Neural cell (in vitro differentiated cells): ENCODE data around the gene PRUNE2. TPM values are rescaled to one million over a fixed set of nuclear protein-coding genes. Genes with fewer than 3 reads are reported as not detected.

Source experiments
- H2AFZ ChIP-seq: fragments of 200-600, 300-800 bp; sonication (generic), shearing (Covaris generic); 2 replicates; pipeline ENCODE4 v1.6.0; 2014; ENCODE audit warnings: low read depth, mild to moderate bottlenecking, antibody characterized with exemption, low read length, moderate library complexity
- H3F3A ChIP-seq: fragments of 200-600 bp; shearing (Covaris generic); 2 replicates; pipeline ENCODE4 v1.6.1; 2016; ENCODE audit warnings: mild to moderate bottlenecking, moderate library complexity, mixed read lengths, antibody characterized with exemption, low read length; ENCODE audit not compliant: insufficient read depth, poor library complexity, severe bottlenecking
- H3K27ac ChIP-seq: fragments of 200-600, 300-800 bp; sonication (generic), shearing (Covaris generic); 2 replicates; pipeline ENCODE4 v1.5.1; 2014; ENCODE audit warnings: mild to moderate bottlenecking, low read length, moderate library complexity
- H3K27me3 ChIP-seq: fragments of 300-800, 200-600 bp; sonication (generic), shearing (Covaris generic); 2 replicates; pipeline ENCODE4 v1.6.0; 2014; ENCODE audit warnings: mild to moderate bottlenecking, low read depth, low read length, moderate library complexity; ENCODE audit not compliant: insufficient read depth
- H3K36me3 ChIP-seq: fragments of 300-800, 200-600 bp; sonication (generic), shearing (Covaris generic); 2 replicates; pipeline ENCODE4 v1.5.1; 2014; ENCODE audit warnings: mild to moderate bottlenecking, antibody characterized with exemption, low read length, moderate library complexity; ENCODE audit not compliant: insufficient read depth
- H3K4me2 ChIP-seq: fragments of 300-800, 200-600 bp; sonication (generic), shearing (Covaris generic); 2 replicates; pipeline ENCODE4 v1.6.0; 2014; ENCODE audit warnings: mild to moderate bottlenecking, low read length
- H3K4me3 ChIP-seq: fragments of 300-800, 200-600 bp; sonication (generic), shearing (Covaris generic); 2 replicates; pipeline ENCODE4 v1.5.1; 2014; ENCODE audit warnings: mild to moderate bottlenecking, low read length, moderate library complexity
- H3K79me2 ChIP-seq: fragments of 200-600 bp; shearing (Covaris generic); replicated peaks from 2 replicates; pipeline ENCODE4 v1.6.0; 2014; ENCODE audit warnings: mild to moderate bottlenecking, low read length, moderate library complexity; ENCODE audit not compliant: insufficient read depth
- H3K9ac ChIP-seq: fragments of 300-800, 200-600 bp; sonication (generic), shearing (Covaris generic); 2 replicates; pipeline ENCODE4 v1.6.1; 2016; ENCODE audit warnings: mild to moderate bottlenecking, low read length, mixed read lengths
- H3K9me2 ChIP-seq: fragments of 200-600 bp; shearing (Covaris generic); 2 replicates; pipeline ENCODE4 v1.6.1; 2016; ENCODE audit warnings: mild to moderate bottlenecking, low read length, mixed read lengths; ENCODE audit not compliant: insufficient read depth
- H3K9me3 ChIP-seq: fragments of 200-600, 300-800 bp; sonication (generic), shearing (Covaris generic); 2 replicates; pipeline ENCODE4 v1.6.1; 2016; ENCODE audit warnings: mild to moderate bottlenecking, mixed run types, low read length, moderate library complexity, mixed read lengths
- H4K20me1 ChIP-seq: fragments of 200-600 bp; shearing (Covaris generic); 2 replicates; pipeline ENCODE4 v1.6.1; 2016; ENCODE audit warnings: mild to moderate bottlenecking, mixed run types; ENCODE audit not compliant: insufficient read depth
- CTCF ChIP-seq: fragments of 450-650 bp; IDR thresholded peaks from 2 replicates; pipeline ENCODE4 v1.5.1; 2014; ENCODE audit warnings: antibody characterized with exemption, mild to moderate bottlenecking, moderate library complexity; ENCODE audit not compliant: poor library complexity, severe bottlenecking
- EP300 ChIP-seq: fragments of 450-650 bp; conservative IDR thresholded peaks from 2 replicates; pipeline ENCODE4 v1.6.1; 2014; ENCODE audit warnings: antibody characterized with exemption, mild to moderate bottlenecking, moderate library complexity; ENCODE audit not compliant: poor library complexity, severe bottlenecking
- EZH2 ChIP-seq: fragments of 200-600, 300-800 bp; shearing (Covaris generic), sonication (generic); IDR thresholded peaks from 2 replicates; pipeline ENCODE4 v1.6.1; 2014; ENCODE audit warnings: antibody characterized with exemption, low read length, borderline replicate concordance, mild to moderate bottlenecking; ENCODE audit not compliant: insufficient read depth, poor library complexity, severe bottlenecking
- MXI1 ChIP-seq: fragments of 450-650 bp; conservative IDR thresholded peaks from 2 replicates; pipeline ENCODE4 v1.6.1; 2014; ENCODE audit warnings: antibody characterized with exemption, mild to moderate bottlenecking; ENCODE audit not compliant: poor library complexity, severe bottlenecking
- POLR2AphosphoS5 ChIP-seq: IDR thresholded peaks from 2 replicates; pipeline ENCODE4 v1.6.1; 2012
- RAD21 ChIP-seq: fragments of 450-650 bp; conservative IDR thresholded peaks from 2 replicates; pipeline ENCODE4 v1.6.1; 2014; ENCODE audit warnings: antibody characterized with exemption, mild to moderate bottlenecking, moderate library complexity
- REST ChIP-seq: IDR thresholded peaks from 2 replicates; pipeline ENCODE4 v1.6.1; 2012; ENCODE audit warnings: borderline replicate concordance
- SMC3 ChIP-seq: fragments of 450-650 bp; conservative IDR thresholded peaks from 2 replicates; pipeline ENCODE4 v1.6.1; 2014; ENCODE audit warnings: antibody characterized with exemption, mild to moderate bottlenecking, moderate library complexity; ENCODE audit not compliant: poor library complexity
- TAF1 ChIP-seq: IDR thresholded peaks from 2 replicates; pipeline ENCODE4 v1.6.1; 2012; ENCODE audit warnings: low read depth
- polyA plus RNA-seq: library from polyadenylated mRNA; depleted of rRNA; stranded (reverse); fragments of >200 nt; gene quantifications from 2 replicates; pipeline ENCODE4 v1.2.3, GENCODE V29; 2014

The PRUNE2 gene
- polyA plus RNA-seq, 1 donor from 2014 or later: 9.7 TPM

- no peak overlapping the region for H3K4me2 ChIP-seq
- no peaks in the 10 kb centered on the region for H3F3A ChIP-seq
- no peaks in the 10 kb centered on the region for H3K27me3 ChIP-seq
- H3K9me2 ChIP-seq: no peaks in the 10 kb centered on the region
- H2AFZ ChIP-seq: no peak overlapping the region
- H3K36me3 ChIP-seq: no peaks in the 10 kb centered on the region
- no peaks in the 10 kb centered on the region for H4K20me1 ChIP-seq
- no peak for TF ChIP-seq POLR2AphosphoS5
- no peak for TF ChIP-seq TAF1
- no peak for TF ChIP-seq REST
- no peak for TF ChIP-seq CTCF
- no peak for TF ChIP-seq SMC3
- TF ChIP-seq MXI1: no peak
- no peak for TF ChIP-seq RAD21
- no peak for TF ChIP-seq EP300
- TF ChIP-seq EZH2: no peak
- H3K4me3 ChIP-seq: no peak overlapping the region
- H3K79me2 ChIP-seq: no peaks in the 10 kb centered on the region
- H3K27ac ChIP-seq: no peak overlapping the region
- no peaks in the 10 kb centered on the region for H3K9me3 ChIP-seq
- H3K9ac ChIP-seq: no peak overlapping the region
Measured at GRCh38 chr9:76665458-76665857, 240.5 kb downstream of the PRUNE2 start.

- H3K9ac ChIP-seq: no peak overlapping the region
- no peaks in the 10 kb centered on the region for H4K20me1 ChIP-seq
- no peak for TF ChIP-seq EZH2
- TF ChIP-seq SMC3: no peak
- TF ChIP-seq EP300: no peak
- TF ChIP-seq REST: no peak
- TF ChIP-seq MXI1: no peak
- TF ChIP-seq TAF1: no peak
- no peak overlapping the region for H3K27ac ChIP-seq
- H3K4me2 ChIP-seq: no peak overlapping the region
- no peaks in the 10 kb centered on the region for H3K9me2 ChIP-seq
- no peaks in the 10 kb centered on the region for H3K36me3 ChIP-seq
- no peaks in the 10 kb centered on the region for H3K27me3 ChIP-seq
- H3F3A ChIP-seq: no peaks in the 10 kb centered on the region
- no peak overlapping the region for H2AFZ ChIP-seq
- H3K4me3 ChIP-seq: no peak overlapping the region
- no peaks in the 10 kb centered on the region for H3K79me2 ChIP-seq
- no peaks in the 10 kb centered on the region for H3K9me3 ChIP-seq
Measured at GRCh38 chr9:76664120-76664519, 241.8 kb downstream of the PRUNE2 start.
